ENCODE results near the gene OPCML.

DNA sequence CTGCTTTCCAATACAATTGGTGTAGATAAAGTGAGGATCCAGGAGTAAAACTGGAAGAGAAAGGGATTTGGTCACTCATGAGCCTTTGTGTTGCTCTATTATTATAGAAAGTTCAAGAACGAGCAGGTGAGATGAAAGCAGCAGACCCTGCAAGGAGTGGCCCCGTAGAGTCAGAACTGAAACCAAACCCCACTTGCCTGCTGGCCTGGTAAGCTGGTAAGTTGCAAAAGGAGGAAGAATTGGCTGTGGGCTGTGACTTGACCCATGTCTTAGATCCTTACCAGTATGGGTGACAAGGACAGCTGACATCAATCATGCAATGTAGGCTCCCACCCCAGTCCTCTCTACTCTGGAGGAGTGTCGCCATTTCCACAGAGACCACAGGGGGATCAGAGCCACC is 201.3 kb downstream of the OPCML start:
- TF ChIP-seq, protein P1, sequence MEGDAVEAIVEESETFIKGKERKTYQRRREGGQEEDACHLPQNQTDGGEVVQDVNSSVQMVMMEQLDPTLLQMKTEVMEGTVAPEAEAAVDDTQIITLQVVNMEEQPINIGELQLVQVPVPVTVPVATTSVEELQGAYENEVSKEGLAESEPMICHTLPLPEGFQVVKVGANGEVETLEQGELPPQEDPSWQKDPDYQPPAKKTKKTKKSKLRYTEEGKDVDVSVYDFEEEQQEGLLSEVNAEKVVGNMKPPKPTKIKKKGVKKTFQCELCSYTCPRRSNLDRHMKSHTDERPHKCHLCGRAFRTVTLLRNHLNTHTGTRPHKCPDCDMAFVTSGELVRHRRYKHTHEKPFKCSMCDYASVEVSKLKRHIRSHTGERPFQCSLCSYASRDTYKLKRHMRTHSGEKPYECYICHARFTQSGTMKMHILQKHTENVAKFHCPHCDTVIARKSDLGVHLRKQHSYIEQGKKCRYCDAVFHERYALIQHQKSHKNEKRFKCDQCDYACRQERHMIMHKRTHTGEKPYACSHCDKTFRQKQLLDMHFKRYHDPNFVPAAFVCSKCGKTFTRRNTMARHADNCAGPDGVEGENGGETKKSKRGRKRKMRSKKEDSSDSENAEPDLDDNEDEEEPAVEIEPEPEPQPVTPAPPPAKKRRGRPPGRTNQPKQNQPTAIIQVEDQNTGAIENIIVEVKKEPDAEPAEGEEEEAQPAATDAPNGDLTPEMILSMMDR (IDR thresholded peaks at IDR 0.05), result no peak
- TF ChIP-seq ZFX (IDR thresholded peaks at IDR 0.05; ENCODE audit: borderline replicate concordance), result no peak
